ENCODE data around the gene PILRA. TPM values are rescaled to one million over a fixed set of nuclear protein-coding genes. Genes with fewer than 3 reads are reported as not detected.

PILRA gene
- total and polyA plus RNA-seq, 2 of the 8 experiments (the other 6 are each of a cell fraction or from before 2014, with no cell fraction given), result 7.6 to 10.6 TPM

- Histone ChIP-seq H4K5ac (ENCODE audit: insufficient read length, low read depth, low read length) (no peak overlapping the region), H3K23ac (ENCODE audit: insufficient read length) (no peak overlapping the region), H3K4me2 (ENCODE audit: insufficient read depth in 1 of 2, low read depth in 2 of 2, low read length in 2 of 2) (no peak overlapping the region), H3K79me2 (ENCODE audit: control insufficient read depth in 1 of 2, insufficient read depth in 2 of 2, low read length in 2 of 2) (no peaks in the 10 kb centered on the region), H2AFZ (ENCODE audit: low read length) (no peak overlapping the region), H3K14ac (ENCODE audit: insufficient read length) (no peak overlapping the region), H2BK20ac (ENCODE audit: low read length) (no peak overlapping the region), H4K20me1 (replicated peaks in 1 of 2; ENCODE audit: control insufficient read depth in 1 of 2, insufficient read depth in 2 of 2, low read length in 2 of 2) (no peaks in the 10 kb centered on the region), H2AK5ac (ENCODE audit: low read depth, low read length) (no peak overlapping the region), H3K4me1 (replicated peaks in 1 of 4; ENCODE audit: control insufficient read depth in 3 of 4, insufficient read depth in 4 of 4, low read length in 3 of 4) (no peaks in the 10 kb centered on the region), H3K9me3 (ENCODE audit: insufficient read depth in 2 of 2, low read depth in 1 of 2, low read length in 1 of 2) (no peaks in the 10 kb centered on the region; a peak in 1 of 4 replicates), H3K23me2 (ENCODE audit: low read depth, low read length) (0 out of 2 replicates have a peak, but pooled peaks cover 2% of the 10 kb centered on the region), H3K27me3 (replicated peaks in 1 of 4; ENCODE audit: control insufficient read depth in 3 of 4, extremely low read depth in 1 of 4, insufficient read depth in 3 of 4, low read length in 3 of 4) (no peaks in the 10 kb centered on the region; a peak in 2 of 7 replicates), H4K91ac (replicated peaks; ENCODE audit: insufficient read length, low read length) (no peak overlapping the region), H3K4ac (replicated peaks; ENCODE audit: insufficient read length, low read depth, low read length) (no peak overlapping the region), H3K27ac (ENCODE audit: low read depth, low read length) (no peak overlapping the region), H3K9ac (replicated peaks in 1 of 4; ENCODE audit: extremely low read depth in 1 of 4, low read depth in 3 of 4, low read length in 3 of 4) (no peak overlapping the region), H2BK15ac (ENCODE audit: low read length) (no peak overlapping the region), H3K56ac (replicated peaks; ENCODE audit: insufficient read length, low read depth, low read length) (no peak overlapping the region), H2BK12ac (ENCODE audit: low read depth, low read length) (no peak overlapping the region), H2BK120ac (replicated peaks; ENCODE audit: low read depth, low read length) (no peak overlapping the region), H4K8ac (ENCODE audit: extremely low read depth, insufficient read depth, low read length) (no peak overlapping the region), H3K4me3 (ENCODE audit: extremely low read depth in 1 of 4, insufficient read depth in 2 of 4, low read depth in 3 of 4, low read length in 4 of 4) (no peak overlapping the region), H3K79me1 (ENCODE audit: low read depth, low read length) (no peaks in the 10 kb centered on the region), H3K18ac (ENCODE audit: extremely low read depth, low read length) (no peak overlapping the region), H3K36me3 (ENCODE audit: control insufficient read depth in 2 of 4, insufficient read depth in 4 of 4, low read length in 3 of 4) (no peaks in the 10 kb centered on the region), H2BK5ac (ENCODE audit: low read depth, low read length) (no peak overlapping the region)
- WGBS, 2 experiments (ENCODE audit: extremely low coverage in 1 of 2, insufficient coverage in 1 of 2, insufficient read length in 1 of 2, insufficient replicate concordance in 2 of 2, low coverage in 1 of 2, low lambda C conversion rate in 2 of 2, missing lambda C conversion rate in 1 of 2), result 88% methylated on average over 4 of the region's 4 CpGs; no CpG with 5 or more reads in 1 of the 2 experiments
- ChIA-PET CTCF (ENCODE audit: partially characterized antibody) (interaction anchor here (0.8 to 2.1 kb wide), 4 partner anchors 11 to 74 kb away, joined by 3 to 5 read pairs (median 3); no protein-coding TSS in a partner anchor), POLR2A (ENCODE audit: partially characterized antibody) (interaction anchor here (0.6 to 3.8 kb wide), 5 partner anchors 11 to 366 kb away, joined by 3 to 26 read pairs (median 6); partner anchors contain the start of genes MEPCE and ZCWPW1)
- no peak for DNase-seq (ENCODE audit: low read depth in 1 of 2, low spot score in 2 of 2)
- FAIRE-seq, result no peak
- no peak for TF ChIP-seq SUZ12 (IDR thresholded peaks at IDR 0.05; ENCODE audit: low read length)
- no peak for TF ChIP-seq FOSL1 (IDR thresholded peaks at IDR 0.05; ENCODE audit: insufficient read depth, low read depth, low read length)
- TF ChIP-seq CTCF (IDR thresholded peaks at IDR 0.05; ENCODE audit: control extremely low read depth in 1 of 3, insufficient read depth in 1 of 3, low read depth in 1 of 3, low read length in 3 of 3), result no peak
- no peak for TF ChIP-seq ATF3 (IDR thresholded peaks at IDR 0.05; ENCODE audit: insufficient read depth, low read depth, low read length)
- TF ChIP-seq POLR2AphosphoS5 (IDR thresholded peaks at IDR 0.05; ENCODE audit: low read depth, low read length), result no peak
- no peak for TF ChIP-seq NRF1 (IDR thresholded peaks at IDR 0.05; ENCODE audit: low read depth, low read length)
- no peak for TF ChIP-seq TAF7 (optimal IDR thresholded peaks at IDR 0.05; ENCODE audit: borderline replicate concordance, low read depth, low read length)
- no peak for TF ChIP-seq SP1 (IDR thresholded peaks at IDR 0.05; ENCODE audit: low read depth, low read length)
- TF ChIP-seq CBX5 (IDR thresholded peaks at IDR 0.05; ENCODE audit: low read depth, low read length), result no peak
- TF ChIP-seq BACH1 (IDR thresholded peaks at IDR 0.05; ENCODE audit: low read length), result no peak
Measured at GRCh38 chr7:100380196-100380595, 6.9 kb downstream of the PILRA start.
